Prostate gland (tissue), 2 donors: Measurements from ENCODE around the gene PDE6B.

Source experiments
- CTCF ChIP-seq, 4 experiments: fragments of 200-600 bp in 2 of 4; fragments of 450-650 bp in 2 of 4; sonication (generic) in 2 of 4; IDR thresholded peaks; 1 replicate in 3 of 4; 2 replicates in 1 of 4; pipeline ENCODE4 v1.5.1; 2016 to 2019; ENCODE audit warnings: antibody characterized with exemption in 4 of 4, mild to moderate bottlenecking in 2 of 4, moderate library complexity in 2 of 4
- POLR2A ChIP-seq: fragments of 450-650 bp; IDR thresholded peaks from one replicate; pipeline ENCODE4 v1.6.1; 2016; ENCODE audit warnings: antibody characterized with exemption, mild to moderate bottlenecking
- POLR2AphosphoS5 ChIP-seq: sonication (generic); formaldehyde crosslinking; IDR thresholded peaks from one replicate; pipeline ENCODE4 v1.6.1; 2017; ENCODE audit warnings: antibody characterized with exemption

- no peak for TF ChIP-seq POLR2A
- TF ChIP-seq CTCF (IDR thresholded peaks at IDR 0.05): no peak
- TF ChIP-seq POLR2AphosphoS5: no peak
Measured at GRCh38 chr4:679629-680028, 54.3 kb downstream of the PDE6B start.
